H54 (cell line): Measurements from ENCODE around the gene ATXN7L1.

ENCODE experiments used
- DNase-seq: peaks from one replicate; pipeline ENCODE4 v3.0.0; 2011; ENCODE audit warnings: low spot score, mixed read lengths; ENCODE audit not compliant: insufficient read length
- FAIRE-seq: peaks from 3 replicates; lab custom pipeline; 2011; peaks lifted over from hg19 to GRCh38; lab: Jason Lieb, UNC
- POLR2A ChIP-seq: IDR thresholded peaks from 2 replicates; pipeline ENCODE4 v1.6.1; 2011; ENCODE audit warnings: low read depth, mild to moderate bottlenecking, low read length

Gene ATXN7L1

DNA sequence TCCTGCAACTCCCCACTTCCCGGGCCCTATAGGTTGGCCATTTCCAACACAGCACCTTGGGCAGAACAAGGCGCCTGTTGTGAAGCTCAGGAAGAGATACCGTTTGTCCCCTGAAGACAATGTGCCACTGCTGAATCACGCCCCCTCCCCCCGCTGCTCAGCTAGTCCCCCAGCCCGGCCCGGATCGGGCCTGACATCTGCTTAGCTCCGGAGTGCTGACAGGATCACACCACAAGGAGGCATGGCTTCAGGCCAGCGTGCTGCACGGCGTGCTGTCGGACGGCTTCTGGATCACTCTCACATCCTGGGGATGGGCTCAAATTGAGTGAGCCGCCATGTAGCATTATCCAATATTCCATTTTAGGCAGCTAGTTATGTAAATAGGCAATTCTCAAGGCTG lies 233.0 kb downstream of the ATXN7L1 start:
- TF ChIP-seq POLR2A, result no peak
- FAIRE-seq (no peak), DNase-seq (no peak)

DNA sequence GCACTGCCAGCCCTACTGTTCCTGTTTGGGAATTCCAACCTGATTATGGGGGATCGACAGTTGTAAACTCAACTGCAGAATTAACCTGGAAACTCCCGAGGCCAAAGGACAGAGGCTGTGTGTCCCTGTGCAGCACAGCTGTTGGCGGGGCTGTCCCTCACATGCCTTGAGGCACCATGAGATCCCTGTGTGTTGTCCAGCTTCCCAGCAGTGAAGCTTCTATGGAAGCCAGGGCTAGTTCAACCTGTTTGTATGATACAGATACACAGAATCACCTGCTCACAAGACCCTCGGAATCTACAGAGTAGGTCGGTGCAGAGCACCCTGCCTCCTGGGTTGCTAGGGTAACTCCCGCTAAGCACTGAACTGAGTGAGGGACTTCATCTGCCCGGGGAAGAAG lies 234.1 kb downstream of the ATXN7L1 start:
- DNase-seq (no peak), FAIRE-seq (no peak)
- TF ChIP-seq POLR2A, result no peak

DNA sequence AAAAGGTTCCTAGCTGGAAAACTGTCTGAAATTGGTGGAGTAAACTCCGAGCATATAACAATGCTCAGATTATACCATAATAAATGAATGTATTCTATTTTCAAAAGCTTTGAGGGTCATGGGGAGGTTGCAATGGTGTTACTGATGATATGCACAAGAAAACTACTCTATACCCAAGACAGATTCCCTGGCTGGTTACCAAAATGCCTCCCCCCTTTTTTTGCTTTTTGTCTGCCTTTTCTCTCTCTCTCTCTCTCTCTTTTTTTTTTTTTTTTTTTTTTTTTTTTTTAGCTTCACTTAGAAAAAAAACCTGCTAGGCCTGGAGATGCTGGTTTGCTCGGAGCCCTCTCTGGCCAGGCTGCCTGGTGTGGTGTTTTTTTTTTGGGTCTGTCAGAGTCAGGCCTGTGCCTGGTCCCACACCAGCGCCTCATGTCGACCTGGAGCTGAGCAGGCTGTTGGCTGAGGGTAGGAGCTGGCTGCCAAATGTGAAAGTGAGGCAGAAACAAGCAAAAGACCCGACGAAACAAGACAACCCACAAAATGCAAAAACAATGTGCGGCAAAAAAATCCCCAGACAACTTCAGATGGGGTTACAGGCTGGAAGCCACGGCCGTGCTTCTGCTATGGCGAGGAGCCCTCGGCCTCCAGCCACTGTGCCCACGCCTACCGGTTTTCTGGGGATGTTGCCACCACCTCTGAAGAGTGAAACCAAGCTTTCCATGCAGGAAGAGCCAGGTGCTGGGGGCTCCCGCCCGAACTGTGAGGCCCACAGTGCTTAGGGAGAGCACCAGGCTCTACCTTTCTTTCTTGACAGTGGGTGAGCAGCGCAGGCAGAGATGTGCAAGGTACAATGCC lies 235.2 kb downstream of the ATXN7L1 start:
- no peak for DNase-seq
- TF ChIP-seq POLR2A, result no peak
- no peak for FAIRE-seq

DNA sequence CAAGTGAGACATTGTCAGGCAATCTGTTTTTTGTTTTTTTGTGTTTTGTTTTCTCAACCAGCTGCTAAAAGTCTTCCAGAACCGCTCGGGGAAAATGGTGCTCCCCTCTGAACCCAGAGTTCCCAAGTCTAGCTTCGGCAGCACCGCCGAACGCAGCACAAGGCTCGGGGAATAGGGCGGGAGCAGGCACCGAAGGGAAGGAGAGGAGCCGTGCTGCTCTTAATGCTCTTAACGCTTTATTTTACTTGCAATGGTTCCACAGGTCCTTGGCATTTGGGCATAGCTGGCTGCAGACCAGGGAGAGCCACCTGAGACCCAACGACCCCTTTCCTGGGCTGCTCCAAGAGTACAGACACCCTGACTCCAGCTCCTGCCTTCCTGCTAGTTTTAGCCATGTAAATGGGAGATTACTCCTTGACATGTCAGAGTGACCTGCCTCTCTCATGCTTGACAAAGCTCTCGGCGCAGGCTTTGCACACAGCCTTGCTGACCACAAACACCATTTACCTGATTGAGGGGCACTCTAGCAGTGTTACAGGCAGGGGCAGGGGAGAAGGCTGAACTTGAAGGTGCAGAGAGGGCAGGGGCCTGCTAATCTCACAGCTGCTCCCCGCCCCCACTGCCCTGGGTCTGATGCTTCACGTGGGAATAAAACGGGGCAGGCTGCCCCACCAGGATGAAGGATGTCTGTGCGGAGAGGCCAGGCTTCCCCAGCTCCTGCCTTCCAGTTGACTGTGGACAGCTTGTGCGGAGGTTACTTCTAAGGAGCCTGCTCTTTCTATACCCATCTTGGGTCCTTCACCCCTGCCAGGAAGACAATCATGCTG lies 236.5 kb downstream of the ATXN7L1 start:
- FAIRE-seq (no peak), DNase-seq (no peak)
- TF ChIP-seq POLR2A, result no peak

DNA sequence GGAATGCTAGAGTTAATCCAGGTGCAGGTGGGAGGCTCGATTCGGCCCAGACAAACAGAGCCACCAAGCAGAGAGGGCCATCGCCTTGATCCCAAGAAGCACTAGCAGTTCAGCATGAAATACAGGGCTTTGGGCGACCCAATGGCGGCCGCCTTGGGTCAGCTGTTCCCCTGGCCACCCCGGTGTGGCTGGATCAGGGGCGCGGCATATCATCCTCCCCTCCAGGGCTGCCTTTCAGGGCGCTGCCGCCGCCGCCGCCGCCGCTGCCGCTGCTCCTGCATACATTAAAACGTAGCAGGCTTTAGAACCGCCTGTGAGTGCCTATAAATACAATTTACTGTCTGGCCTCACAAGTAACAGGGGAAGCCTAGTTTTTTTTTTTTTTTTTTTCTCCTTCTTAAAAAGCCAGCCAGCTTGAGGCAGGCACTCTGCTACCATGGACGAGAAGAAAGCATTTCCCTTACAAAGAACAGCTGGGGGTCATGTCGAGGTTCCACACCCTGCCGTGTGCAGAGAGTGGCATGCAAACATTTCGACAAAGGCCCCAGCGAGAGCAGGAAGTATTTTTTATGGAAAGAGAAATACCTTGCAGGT lies 237.4 kb downstream of the ATXN7L1 start:
- FAIRE-seq, result no peak
- no peak for DNase-seq
- no peak for TF ChIP-seq POLR2A

DNA sequence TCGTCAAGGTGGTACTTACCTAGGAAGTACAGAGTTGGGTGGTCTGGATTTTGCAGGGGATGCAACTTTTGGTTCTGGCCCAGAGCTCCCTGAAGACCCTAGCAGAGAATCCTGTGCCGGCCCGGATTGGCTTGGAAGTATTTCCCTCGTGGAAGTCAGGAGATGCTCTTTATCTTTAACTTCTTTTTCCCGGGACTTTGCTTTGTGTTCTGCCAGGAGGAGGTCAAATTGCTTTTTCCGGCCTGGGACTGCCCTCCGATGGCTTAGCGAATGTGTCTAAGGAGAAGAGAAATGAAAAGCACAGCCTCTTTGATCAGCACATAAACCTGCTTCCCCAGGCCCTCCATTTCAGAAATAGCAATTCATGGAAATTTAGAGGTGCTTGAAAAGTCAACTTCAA lies 238.1 kb downstream of the ATXN7L1 start:
- no peak for TF ChIP-seq POLR2A
- FAIRE-seq (no peak), DNase-seq (no peak)

DNA sequence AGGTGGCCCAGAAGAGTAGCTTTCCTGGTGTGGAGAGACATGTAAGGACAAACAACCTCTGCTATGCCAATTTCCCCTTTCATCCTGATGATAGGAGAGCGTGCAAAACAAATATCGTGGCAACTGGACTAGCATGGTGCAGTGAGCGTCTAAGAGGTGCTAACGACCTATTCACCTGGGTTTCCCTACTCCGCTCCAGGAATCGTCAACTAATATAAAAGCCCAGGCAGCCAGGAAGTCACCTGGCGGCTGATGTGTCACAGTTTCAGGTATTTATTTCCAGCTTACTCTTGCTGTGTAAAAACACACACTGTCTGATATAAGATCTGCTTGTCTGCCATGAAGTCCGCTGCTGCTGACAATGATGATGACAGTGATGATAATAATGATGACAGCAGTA lies 238.6 kb downstream of the ATXN7L1 start:
- no peak for TF ChIP-seq POLR2A
- DNase-seq (no peak), FAIRE-seq (no peak)

DNA sequence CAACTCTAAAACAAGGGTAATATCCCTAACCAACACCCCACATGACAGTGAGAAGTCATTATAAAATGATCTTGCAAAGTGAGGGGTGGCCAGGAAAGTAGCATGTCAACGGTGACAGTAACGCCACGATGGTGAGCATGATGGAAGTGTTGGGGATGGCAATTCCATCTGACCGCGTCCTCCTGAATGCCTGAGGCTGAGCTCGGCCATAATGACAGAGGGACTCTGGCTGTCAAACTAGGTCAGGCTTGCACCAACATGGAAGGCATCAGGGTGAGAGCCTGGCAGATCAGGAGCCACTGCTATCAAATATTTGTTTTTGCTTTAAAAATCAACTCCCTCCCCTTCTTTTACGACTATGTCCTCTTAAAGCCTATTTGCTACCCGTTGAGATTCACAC lies 239.4 kb downstream of the ATXN7L1 start:
- no peak for FAIRE-seq

DNA sequence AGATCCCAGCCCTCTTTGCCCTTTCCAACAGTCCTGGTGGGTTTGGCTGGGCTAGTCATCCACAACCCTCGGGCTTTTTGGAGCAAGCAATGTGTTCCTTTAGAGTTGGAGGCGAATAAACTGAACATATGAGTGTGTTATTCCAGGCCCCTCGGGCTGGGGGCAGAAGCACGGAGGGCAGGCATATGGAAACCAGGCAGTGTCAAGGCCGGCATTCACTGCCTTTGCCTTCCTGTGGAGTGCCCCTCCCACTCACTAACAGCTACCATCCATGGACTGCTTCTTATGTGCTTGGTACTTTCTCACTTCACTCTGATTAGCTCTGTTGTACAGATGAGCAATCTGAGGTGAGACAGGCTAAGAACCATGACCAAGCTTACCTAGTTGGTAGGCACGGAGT lies 241.2 kb downstream of the ATXN7L1 start:
- DNase-seq (no peak), FAIRE-seq (no peak)
- TF ChIP-seq POLR2A, result no peak

More for the DNA sequence above, 239.4 kb downstream of the ATXN7L1 start:
- no peak for DNase-seq
- TF ChIP-seq POLR2A, result no peak

DNA sequence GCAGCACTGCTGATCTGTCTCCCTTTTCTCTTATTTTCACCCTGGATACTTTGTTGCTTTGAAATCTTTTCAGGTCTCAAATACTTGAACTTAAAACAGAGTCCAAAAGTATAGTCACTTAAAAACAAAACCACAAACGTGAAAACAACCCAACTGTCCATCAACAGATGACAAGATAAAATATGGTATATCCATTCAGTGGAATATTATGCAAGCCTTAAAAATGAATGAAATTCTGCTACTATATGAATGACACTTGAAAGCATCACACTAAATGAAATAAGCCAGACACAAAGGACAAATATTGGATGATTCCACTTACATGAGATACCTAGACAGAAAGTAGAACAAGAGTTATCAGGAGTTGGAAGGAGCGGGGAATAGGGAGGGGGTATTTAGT lies 250.4 kb downstream of the ATXN7L1 start:
- DNase-seq (no peak), FAIRE-seq (no peak)
- TF ChIP-seq POLR2A, result no peak

DNA sequence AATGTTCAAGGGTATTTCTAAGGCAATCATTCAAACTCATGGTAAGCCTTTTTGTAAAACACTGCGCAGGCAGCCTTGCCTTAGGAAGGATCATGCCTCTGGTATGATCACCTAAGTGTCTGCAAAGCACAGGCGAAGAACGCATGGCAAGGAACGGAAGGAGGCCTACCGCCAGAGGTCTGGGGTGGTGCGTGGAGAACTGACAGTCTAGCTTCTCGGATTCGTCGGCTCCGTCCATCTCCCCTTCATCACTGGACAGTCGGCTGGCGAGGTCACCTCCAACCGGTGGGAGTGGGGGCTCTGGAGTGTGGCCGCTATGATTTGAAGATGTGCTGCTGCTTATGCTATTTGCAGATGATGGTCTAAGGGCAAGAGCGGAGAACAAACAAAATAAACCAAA lies 252.5 kb downstream of the ATXN7L1 start:
- DNase-seq, result no peak
- FAIRE-seq, result no peak
- TF ChIP-seq POLR2A, result no peak

DNA sequence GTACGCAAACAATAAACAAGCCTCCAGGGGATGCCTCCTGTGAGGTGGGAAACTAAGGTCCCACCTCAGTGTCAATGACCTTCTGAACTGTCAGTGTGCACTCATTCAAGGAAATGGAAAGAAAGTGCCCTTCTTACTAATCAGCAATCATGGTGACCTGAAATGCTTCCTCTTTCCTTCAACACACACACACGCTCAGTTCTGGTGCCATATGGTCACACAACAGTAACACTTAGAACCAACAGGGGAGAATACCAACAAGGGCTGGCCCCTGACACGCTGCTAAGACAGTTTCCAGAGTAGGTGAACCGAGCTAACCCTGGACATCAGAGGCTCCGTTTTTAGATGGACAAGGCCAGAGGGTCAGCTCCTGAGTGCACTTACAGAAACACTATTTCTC lies 253.0 kb downstream of the ATXN7L1 start:
- no peak for TF ChIP-seq POLR2A
- FAIRE-seq, result no peak

DNA sequence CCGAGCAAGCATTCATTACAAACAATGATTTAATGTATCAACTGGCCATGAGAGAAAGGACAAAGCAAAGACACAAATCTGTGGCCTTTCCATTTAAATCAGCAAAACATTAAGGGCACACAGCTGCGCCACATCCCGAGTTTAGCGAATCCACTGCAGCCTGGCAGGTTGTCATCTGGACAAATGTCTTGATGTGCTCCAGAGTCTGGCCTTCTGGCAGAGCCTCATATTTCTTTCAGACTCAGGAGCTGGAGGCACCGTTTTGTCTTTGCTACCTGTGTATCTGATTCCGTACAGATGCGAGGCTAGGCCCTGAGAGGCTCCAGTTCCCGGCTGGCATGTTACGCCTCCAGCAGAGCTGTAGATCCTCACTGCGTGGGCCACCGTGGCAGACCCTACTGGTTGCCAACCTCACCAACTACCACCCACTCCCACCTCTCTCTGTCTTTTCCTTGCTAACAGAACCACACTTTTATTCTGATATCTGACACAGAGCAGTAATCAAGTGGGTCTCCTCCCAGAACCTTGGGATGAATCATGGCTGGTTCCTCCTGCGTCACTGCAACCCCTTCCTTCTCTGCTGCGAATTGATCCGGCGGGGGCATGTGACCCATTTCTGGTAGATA lies 254.2 kb downstream of the ATXN7L1 start:
- FAIRE-seq, result no peak
- DNase-seq, result no peak
- TF ChIP-seq POLR2A, result no peak

More for the DNA sequence above, 253.0 kb downstream of the ATXN7L1 start:
- no peak for DNase-seq

DNA sequence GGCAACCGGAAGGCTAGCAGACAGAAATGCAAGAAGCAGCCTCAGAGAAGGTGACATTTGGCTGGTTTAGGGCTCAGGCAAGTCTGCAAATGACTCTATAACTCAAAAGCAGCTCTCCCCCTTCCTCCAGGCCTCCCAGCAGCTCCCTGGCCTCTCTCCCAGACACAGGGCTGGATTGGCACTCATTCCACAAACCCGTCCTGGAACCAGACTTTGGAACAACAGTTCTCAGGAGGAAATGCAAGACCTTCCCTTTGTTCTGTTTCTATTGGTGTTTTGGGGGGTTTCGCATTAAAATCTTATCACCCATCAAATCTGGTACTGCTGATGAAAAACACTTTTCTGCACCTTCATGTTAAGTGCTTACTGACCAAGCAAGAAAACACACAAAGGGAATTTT lies 254.8 kb downstream of the ATXN7L1 start:
- FAIRE-seq (no peak), DNase-seq (no peak)
- TF ChIP-seq POLR2A, result no peak
